Left ventricle myocardium inferior (tissue), 1 donor: Measurements from ENCODE around the gene N4BP2L1. TPM values are rescaled to one million over a fixed set of nuclear protein-coding genes. Genes with fewer than 3 reads are reported as not detected.
A peak's percentile ranks its signal among the peaks of the same experiment; 100 is the strongest.
"Not testable (repeated sequence)": the region's sequence is repeated elsewhere in the genome, so short reads cannot be mapped to it uniquely, and the experiment has no call there.

Source experiments
- DNase-seq: peaks from one replicate; pipeline ENCODE4 v3.0.0-alpha.2; 2020
- H3K27ac ChIP-seq: fragments of 200-600 bp; replicated peaks from 2 replicates; pipeline ENCODE4 v1.8.0; 2021
- H3K27me3 ChIP-seq: fragments of 200-600 bp; 2 replicates; pipeline ENCODE4 v1.8.0; 2021; ENCODE audit warnings: low read depth
- H3K36me3 ChIP-seq: fragments of 200-600 bp; 2 replicates; pipeline ENCODE4 v1.8.0; 2021
- H3K4me1 ChIP-seq: fragments of 200-600 bp; 2 replicates; pipeline ENCODE4 v1.8.0; 2021
- H3K4me3 ChIP-seq: fragments of 200-600 bp; 2 replicates; pipeline ENCODE4 v1.8.0; 2021; ENCODE audit warnings: mild to moderate bottlenecking, moderate library complexity
- H3K9me3 ChIP-seq: fragments of 200-600 bp; replicated peaks from 2 replicates; pipeline ENCODE4 v1.8.0; 2021
- intact Hi-C: fragments of 100-400 bp; cut with micrococcal nuclease; formaldehyde crosslinking; loops from one replicate; pipeline ENCODE4 v1.11.0; 2022
- total RNA-seq: library from RNA; stranded (reverse); fragmentation: NEBNext Ultra II Directional; extraction: Animal tissue kit (Norgen Biotek cat#: 25700); gene quantifications from one replicate; pipeline ENCODE4 v1.2.1, GENCODE V29; 2021
- TF ChIP-seq, protein P1 (sequence below): fragments of 200-600 bp; IDR thresholded peaks from 2 replicates; pipeline ENCODE4 v1.8.0; 2021; ENCODE audit warnings: antibody characterized with exemption, mild to moderate bottlenecking, borderline replicate concordance
- donor health status: DM: no; HTN: yes; CAD: no; lungs with severe emphysema.

The N4BP2L1 gene
- total RNA-seq, 1 donor from 2014 or later = 4.6 TPM

DNA sequence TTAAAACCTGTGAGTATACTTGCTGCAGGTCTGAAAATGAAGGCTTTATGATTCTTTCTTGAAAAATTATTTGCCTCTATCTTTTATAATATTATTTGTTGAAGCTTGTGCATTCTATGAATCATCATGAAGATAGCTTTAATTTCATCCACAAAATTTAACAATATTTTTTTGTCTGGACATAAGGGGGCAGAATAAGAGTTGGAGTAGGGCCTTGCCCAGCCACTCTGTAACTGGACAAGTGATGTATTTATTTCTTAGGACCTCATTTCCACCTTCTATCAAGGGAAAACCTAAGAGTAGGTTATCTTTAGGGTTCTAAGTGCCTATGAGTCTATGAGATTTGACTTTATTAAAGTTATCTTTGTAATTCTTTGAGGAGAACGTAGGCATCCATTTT, 49.9 kb downstream of the N4BP2L1 start:
- Histone ChIP-seq H3K9me3 (no peaks in the 10 kb centered on the region), H3K36me3 (no peaks in the 10 kb centered on the region), H3K4me1 (no peaks in the 10 kb centered on the region), H3K27me3 (no peaks in the 10 kb centered on the region), H3K27ac (no peak overlapping the region), H3K4me3 (no peak overlapping the region)
- intact Hi-C loops = no loop called here
- no peak for DNase-seq
- TF ChIP-seq, protein P1, sequence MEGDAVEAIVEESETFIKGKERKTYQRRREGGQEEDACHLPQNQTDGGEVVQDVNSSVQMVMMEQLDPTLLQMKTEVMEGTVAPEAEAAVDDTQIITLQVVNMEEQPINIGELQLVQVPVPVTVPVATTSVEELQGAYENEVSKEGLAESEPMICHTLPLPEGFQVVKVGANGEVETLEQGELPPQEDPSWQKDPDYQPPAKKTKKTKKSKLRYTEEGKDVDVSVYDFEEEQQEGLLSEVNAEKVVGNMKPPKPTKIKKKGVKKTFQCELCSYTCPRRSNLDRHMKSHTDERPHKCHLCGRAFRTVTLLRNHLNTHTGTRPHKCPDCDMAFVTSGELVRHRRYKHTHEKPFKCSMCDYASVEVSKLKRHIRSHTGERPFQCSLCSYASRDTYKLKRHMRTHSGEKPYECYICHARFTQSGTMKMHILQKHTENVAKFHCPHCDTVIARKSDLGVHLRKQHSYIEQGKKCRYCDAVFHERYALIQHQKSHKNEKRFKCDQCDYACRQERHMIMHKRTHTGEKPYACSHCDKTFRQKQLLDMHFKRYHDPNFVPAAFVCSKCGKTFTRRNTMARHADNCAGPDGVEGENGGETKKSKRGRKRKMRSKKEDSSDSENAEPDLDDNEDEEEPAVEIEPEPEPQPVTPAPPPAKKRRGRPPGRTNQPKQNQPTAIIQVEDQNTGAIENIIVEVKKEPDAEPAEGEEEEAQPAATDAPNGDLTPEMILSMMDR = peak; percentile 13

DNA sequence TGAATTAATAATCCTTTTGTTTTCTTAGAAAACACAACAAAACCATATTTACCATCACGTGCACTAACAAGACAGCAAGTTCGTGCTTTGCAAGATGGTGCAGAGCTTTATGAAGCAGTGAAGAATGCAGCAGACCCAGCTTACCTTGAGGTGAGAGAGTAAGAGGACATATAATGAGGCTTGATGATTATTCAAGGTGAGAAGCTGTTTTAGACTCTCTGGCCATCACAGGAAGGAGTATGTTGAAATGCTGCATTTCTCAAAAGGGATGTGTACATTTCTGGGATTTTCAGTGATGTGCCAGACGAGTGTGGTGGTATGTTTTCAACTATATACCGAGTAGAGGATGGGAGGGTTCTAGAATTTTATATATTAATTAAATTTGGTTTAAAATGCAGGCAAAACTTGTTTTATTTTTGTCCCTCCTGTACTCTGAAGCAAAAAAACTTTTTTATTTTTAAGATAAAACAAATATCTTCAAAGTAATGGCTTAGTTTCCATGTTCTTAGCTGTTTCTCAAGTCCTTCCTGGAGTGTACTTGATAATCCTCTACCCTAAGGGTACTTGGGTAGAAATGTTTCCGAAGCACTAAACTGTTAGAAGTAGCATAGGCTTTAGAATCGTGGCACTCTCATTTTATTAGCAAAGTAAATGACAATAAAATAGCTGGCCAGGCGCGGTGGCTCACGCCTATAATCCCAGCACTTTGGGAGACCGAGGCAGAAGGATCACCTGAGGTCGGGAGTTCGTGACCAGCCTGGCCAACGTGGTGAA, 51.1 kb downstream of the N4BP2L1 start:
- no peaks in the 10 kb centered on the region for H3K9me3 ChIP-seq
- H3K27me3 ChIP-seq = no peaks in the 10 kb centered on the region
- intact Hi-C loops = no loop called here
- no peak for DNase-seq
- H3K27ac ChIP-seq = no peak overlapping the region
- no peaks in the 10 kb centered on the region for H3K36me3 ChIP-seq
- TF ChIP-seq, protein P1 = no peak
- H3K4me3 ChIP-seq = no peak overlapping the region
- H3K4me1 ChIP-seq = no peaks in the 10 kb centered on the region

DNA sequence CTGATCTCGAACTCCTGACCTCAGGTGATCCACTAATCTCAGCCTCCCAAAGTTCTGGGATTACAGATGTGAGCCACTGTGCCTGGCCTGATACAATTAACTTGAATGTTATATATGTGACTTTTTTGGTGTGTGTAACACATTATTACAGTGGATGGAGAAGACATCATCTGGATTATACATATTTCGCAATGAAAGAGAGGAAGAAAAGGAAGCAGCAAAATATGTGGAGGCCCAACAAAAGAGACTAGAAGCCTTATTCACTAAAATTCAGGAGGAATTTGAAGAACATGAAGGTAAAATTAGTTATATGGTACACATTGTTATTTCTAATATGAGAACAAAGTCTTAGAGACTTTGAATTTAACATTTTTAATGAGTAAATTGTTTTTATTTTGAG, 57.1 kb downstream of the N4BP2L1 start:
- TF ChIP-seq, protein P1 = no peak
- no peak overlapping the region for H3K4me3 ChIP-seq
- H3K27me3 ChIP-seq = no peaks in the 10 kb centered on the region
- H3K4me1 ChIP-seq = no peaks in the 10 kb centered on the region
- no peaks in the 10 kb centered on the region for H3K36me3 ChIP-seq
- peaks cover 3% of the 10 kb centered on the region for H3K9me3 ChIP-seq
- no peak for DNase-seq
- no peak overlapping the region for H3K27ac ChIP-seq
- intact Hi-C loops = no loop called here

DNA sequence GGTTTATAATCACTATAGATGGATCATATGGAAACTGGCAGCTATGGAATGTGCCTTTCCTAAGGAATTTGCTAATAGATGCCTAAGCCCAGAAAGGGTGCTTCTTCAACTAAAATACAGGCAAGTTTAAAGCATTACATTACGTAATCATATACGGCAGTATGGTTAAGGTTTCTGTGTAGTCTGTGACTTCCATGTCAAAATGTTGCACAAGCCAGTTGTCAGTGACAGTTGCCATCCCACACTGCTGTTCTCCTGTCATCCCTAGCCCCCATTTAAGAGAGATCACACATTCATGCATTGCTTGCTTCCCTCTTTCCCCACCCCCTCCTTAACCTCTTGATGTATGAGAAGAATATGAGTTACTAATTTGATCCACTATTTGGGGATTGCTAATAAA, 65.4 kb downstream of the N4BP2L1 start:
- intact Hi-C loops = no loop called here
- TF ChIP-seq, protein P1 = no peak
- H3K4me1 ChIP-seq = no peaks in the 10 kb centered on the region
- H3K27me3 ChIP-seq = no peaks in the 10 kb centered on the region
- no peak for DNase-seq
- no peaks in the 10 kb centered on the region for H3K36me3 ChIP-seq
- H3K9me3 ChIP-seq = peaks cover 10% of the 10 kb centered on the region
- H3K4me3 ChIP-seq = no peak overlapping the region
- H3K27ac ChIP-seq = no peak overlapping the region

DNA sequence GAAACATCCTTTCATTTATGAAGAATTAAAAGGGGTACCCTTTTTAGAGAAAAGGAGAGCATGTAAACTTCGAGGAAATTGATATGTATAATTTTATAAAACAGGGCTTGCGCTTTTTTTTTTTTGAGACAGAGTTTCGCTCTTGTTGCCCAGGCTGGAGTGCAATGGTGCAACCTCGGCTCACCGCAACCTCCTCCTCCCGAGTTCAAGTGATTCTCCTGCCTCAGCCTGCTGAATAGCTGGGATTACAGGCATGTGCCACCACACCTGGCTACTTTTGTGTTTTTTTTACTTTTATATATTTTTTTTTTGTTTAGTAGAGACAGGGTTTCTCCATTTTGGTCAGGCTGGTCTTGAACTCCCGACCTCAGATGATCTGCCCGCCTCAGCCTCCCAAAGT, 72.0 kb downstream of the N4BP2L1 start:
- H3K36me3 ChIP-seq, H3K4me3 ChIP-seq, H3K27ac ChIP-seq, H3K4me1 ChIP-seq, DNase-seq, H3K9me3 ChIP-seq, intact Hi-C loops, H3K27me3 ChIP-seq: not testable (repeated sequence)

DNA sequence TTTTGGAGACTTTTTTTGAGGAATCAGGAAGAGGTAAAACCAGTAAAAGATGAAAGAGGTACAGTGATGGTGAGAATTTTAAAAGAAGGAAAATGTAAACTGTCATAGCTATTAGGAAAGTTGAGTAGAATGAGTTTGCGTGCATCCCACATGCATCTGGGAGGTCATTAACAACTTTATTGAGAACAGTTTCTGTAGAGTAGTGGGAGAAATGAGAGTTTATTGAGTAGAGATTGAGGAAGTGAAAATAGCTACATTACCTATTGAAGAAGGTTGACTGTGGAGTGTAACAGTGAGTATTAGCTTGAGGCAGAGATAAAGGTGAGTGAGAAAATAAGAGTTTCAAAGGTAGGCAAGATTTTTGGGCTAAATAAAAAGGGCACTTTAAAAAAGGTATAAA, 73.9 kb downstream of the N4BP2L1 start:
- no peaks in the 10 kb centered on the region for H3K36me3 ChIP-seq
- TF ChIP-seq, protein P1 = no peak
- no peak overlapping the region for H3K4me3 ChIP-seq
- no peak overlapping the region for H3K27ac ChIP-seq
- DNase-seq = no peak
- intact Hi-C loops = no loop called here
- no peaks in the 10 kb centered on the region for H3K4me1 ChIP-seq
- no peaks in the 10 kb centered on the region for H3K9me3 ChIP-seq
- H3K27me3 ChIP-seq = no peaks in the 10 kb centered on the region

DNA sequence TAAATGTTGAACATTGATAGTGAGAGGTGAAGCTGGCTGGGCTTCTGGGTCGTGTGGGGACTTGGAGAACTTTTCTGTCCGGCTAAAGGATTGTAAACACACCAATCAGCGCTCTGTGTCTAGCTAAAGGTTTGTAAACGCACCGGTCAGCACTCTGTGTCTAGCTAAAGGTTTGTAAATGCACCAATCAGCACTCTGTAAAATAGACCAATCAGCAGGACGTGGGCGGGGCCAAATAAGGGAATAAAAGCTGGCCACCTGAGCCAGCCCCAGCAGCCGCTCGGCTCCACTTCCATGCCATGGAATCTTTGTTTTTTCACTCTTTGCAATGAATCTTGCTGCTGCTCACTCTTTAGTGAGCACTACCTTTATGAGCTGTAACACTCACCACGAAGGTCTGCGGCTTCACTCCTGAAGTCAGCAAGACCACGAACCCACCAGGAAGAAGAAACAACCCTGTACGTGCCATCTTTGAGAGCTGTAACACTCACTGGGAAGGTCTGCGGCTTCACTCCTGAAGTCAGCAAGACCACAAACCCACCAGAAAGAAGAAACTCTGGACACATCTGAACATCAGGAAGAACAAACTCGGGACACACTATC, 77.0 kb downstream of the N4BP2L1 start:
- DNase-seq, H3K9me3 ChIP-seq, H3K4me3 ChIP-seq, H3K4me1 ChIP-seq, H3K36me3 ChIP-seq, H3K27ac ChIP-seq, intact Hi-C loops, H3K27me3 ChIP-seq: not testable (repeated sequence)
